ENCODE data around the gene SLC35G2.
"Not testable (repeated sequence)": the region's sequence is repeated elsewhere in the genome, so short reads cannot be mapped to it uniquely, and the experiment has no call there.

SLC35G2 gene

GRCh38 chr3:136818769-136819391, at the start of gene SLC35G2:
Gene SLC35G2, plus strand, starts transcription at chr3:136819126. Its CDS starts 35,335 bp downstream, at chr3:136854461.
- peak; percentile 43 for DNase-seq

- no peak for DNase-seq
Observed at GRCh38 chr3:136772709-136773108, 46.2 kb upstream of the SLC35G2 start.

- no peak for DNase-seq
Observed at GRCh38 chr3:136778865-136779264, 40.1 kb upstream of the SLC35G2 start.

- DNase-seq = no peak
Observed at GRCh38 chr3:136780741-136781140, 38.2 kb upstream of the SLC35G2 start.

GRCh38 chr3:136783708-136784191, 35.2 kb upstream of the SLC35G2 start:
- DNase-seq = no peak

- no peak for DNase-seq
Observed at GRCh38 chr3:136787349-136787748, 31.6 kb upstream of the SLC35G2 start.

- no peak for DNase-seq
Observed at GRCh38 chr3:136788154-136788553, 30.8 kb upstream of the SLC35G2 start.

GRCh38 chr3:136789976-136790375, 28.9 kb upstream of the SLC35G2 start:
- no peak for DNase-seq

GRCh38 chr3:136790786-136791185, 28.1 kb upstream of the SLC35G2 start:
- no peak for DNase-seq

- DNase-seq = no peak
Observed at GRCh38 chr3:136792556-136793330, 26.2 kb upstream of the SLC35G2 start.

GRCh38 chr3:136801146-136801545, 17.8 kb upstream of the SLC35G2 start:
- DNase-seq = not testable (repeated sequence)

GRCh38 chr3:136802481-136802996, 16.4 kb upstream of the SLC35G2 start:
- no peak for DNase-seq

- DNase-seq = no peak
Observed at GRCh38 chr3:136804141-136804540, 14.8 kb upstream of the SLC35G2 start.

GRCh38 chr3:136804813-136805212, 14.1 kb upstream of the SLC35G2 start:
- no peak for DNase-seq

GRCh38 chr3:136805795-136806194, 13.1 kb upstream of the SLC35G2 start:
- DNase-seq = no peak

GRCh38 chr3:136811701-136812100, 7.2 kb upstream of the SLC35G2 start:
- no peak for DNase-seq

- no peak for DNase-seq
Observed at GRCh38 chr3:136817448-136817847, 1.5 kb upstream of the SLC35G2 start.

GRCh38 chr3:136818191-136818768, 646 bp upstream of the SLC35G2 start:
- DNase-seq = peak; percentile 50

- DNase-seq = no peak
Observed at GRCh38 chr3:136819392-136819730, 435 bp downstream of the SLC35G2 start.

GRCh38 chr3:136819731-136820679, 1.1 kb downstream of the SLC35G2 start:
- DNase-seq = peak; percentile 20

- DNase-seq = no peak
Observed at GRCh38 chr3:136831461-136831860, 12.5 kb downstream of the SLC35G2 start.

- DNase-seq = no peak
Observed at GRCh38 chr3:136835089-136835812, 16.3 kb downstream of the SLC35G2 start.
